Vagina (tissue), 2 donors: ENCODE data around the gene MXRA7. TPM values are rescaled to one million over a fixed set of nuclear protein-coding genes. Genes with fewer than 3 reads are reported as not detected.

Experiments used
- DNase-seq, 2 donors: peaks; one replicate each; pipeline ENCODE4 v3.0.0-alpha.2; 2017; ENCODE audit errors: extremely low spot score in 2 of 2
- H3K27ac ChIP-seq: fragments of 200-600 bp; sonication (generic); one replicate; pipeline ENCODE4 v1.5.1; 2019
- H3K27me3 ChIP-seq: fragments of 200-600 bp; sonication (generic); one replicate; pipeline ENCODE4 v1.5.1; 2019
- H3K36me3 ChIP-seq, 2 donors: fragments of 200-600 bp; sonication (generic); one replicate each; pipeline ENCODE4 v1.5.1; 2017 to 2019
- H3K4me1 ChIP-seq: fragments of 200-600 bp; sonication (generic); one replicate; pipeline ENCODE4 v1.5.1; 2019
- H3K4me3 ChIP-seq, 2 donors: fragments of 200-600 bp; sonication (generic); 1 replicate in 1 of 2; 2 replicates in 1 of 2; pipeline ENCODE4 v1.5.1; 2016 to 2019
- H3K9me3 ChIP-seq: fragments of 200-600 bp; sonication (generic); one replicate; pipeline ENCODE4 v1.5.1; 2019
- POLR2A ChIP-seq, 2 donors: fragments of 450-650 bp; IDR thresholded peaks; one replicate each; pipeline ENCODE4 v1.6.1; 2017; ENCODE audit warnings: antibody characterized with exemption in 2 of 2, mild to moderate bottlenecking in 2 of 2, moderate library complexity in 2 of 2
- POLR2AphosphoS5 ChIP-seq, 2 donors: sonication (generic); formaldehyde crosslinking; IDR thresholded peaks; one replicate each; pipeline ENCODE4 v1.9.0; 2017; ENCODE audit warnings: antibody characterized with exemption in 2 of 2, mild to moderate bottlenecking in 2 of 2, low read depth in 1 of 2; ENCODE audit not compliant: insufficient read depth in 1 of 2
- intact Hi-C: fragments of 100-400 bp; cut with DNase I; formaldehyde crosslinking; loops from one replicate; pipeline ENCODE4 v1.15.1; 2023
- total RNA-seq: library from RNA; depleted of rRNA; stranded (reverse); fragments of >200 nt; gene quantifications from one replicate; pipeline ENCODE4 v1.2.3, GENCODE V29; 2016
- TF ChIP-seq, protein P1 (sequence below), 3 experiments: fragments of 450-650 bp in 2 of 3; fragments of 200-600 bp in 1 of 3; sonication (generic) in 1 of 3; IDR thresholded peaks; one replicate each; pipeline ENCODE4 v1.5.1; 2017 to 2019; ENCODE audit warnings: antibody characterized with exemption in 3 of 3, mild to moderate bottlenecking in 2 of 3, moderate library complexity in 2 of 3

MXRA7 gene
- total RNA-seq, 1 donor from 2014 or later, result 114 TPM

DNA sequence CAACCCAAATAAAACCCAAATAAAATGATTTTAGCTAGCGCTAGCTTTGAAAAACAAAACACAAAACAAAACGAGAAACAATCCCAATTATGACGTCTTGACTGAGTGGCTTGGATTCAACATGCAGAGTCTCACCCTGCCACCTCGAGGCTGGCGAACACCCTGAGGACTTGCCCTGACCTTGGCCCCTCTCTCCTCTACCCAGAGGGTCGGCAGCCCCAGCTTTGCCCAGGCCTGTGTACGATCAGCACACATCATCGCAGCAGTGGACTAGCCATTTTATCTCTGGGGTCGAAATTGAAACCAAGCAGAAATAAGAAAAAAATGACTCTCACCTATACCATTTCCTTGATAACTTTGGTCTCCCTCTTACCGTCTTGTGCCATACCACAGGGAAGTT is 10.7 kb upstream of the MXRA7 start:
- TF ChIP-seq POLR2AphosphoS5 (IDR thresholded peaks at IDR 0.05; ENCODE audit: insufficient read depth in 1 of 2, low read depth in 1 of 2) (no peak), POLR2A (IDR thresholded peaks at IDR 0.05) (no peak)
- TF ChIP-seq, protein P1, sequence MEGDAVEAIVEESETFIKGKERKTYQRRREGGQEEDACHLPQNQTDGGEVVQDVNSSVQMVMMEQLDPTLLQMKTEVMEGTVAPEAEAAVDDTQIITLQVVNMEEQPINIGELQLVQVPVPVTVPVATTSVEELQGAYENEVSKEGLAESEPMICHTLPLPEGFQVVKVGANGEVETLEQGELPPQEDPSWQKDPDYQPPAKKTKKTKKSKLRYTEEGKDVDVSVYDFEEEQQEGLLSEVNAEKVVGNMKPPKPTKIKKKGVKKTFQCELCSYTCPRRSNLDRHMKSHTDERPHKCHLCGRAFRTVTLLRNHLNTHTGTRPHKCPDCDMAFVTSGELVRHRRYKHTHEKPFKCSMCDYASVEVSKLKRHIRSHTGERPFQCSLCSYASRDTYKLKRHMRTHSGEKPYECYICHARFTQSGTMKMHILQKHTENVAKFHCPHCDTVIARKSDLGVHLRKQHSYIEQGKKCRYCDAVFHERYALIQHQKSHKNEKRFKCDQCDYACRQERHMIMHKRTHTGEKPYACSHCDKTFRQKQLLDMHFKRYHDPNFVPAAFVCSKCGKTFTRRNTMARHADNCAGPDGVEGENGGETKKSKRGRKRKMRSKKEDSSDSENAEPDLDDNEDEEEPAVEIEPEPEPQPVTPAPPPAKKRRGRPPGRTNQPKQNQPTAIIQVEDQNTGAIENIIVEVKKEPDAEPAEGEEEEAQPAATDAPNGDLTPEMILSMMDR (IDR thresholded peaks at IDR 0.05), result no peak
- intact Hi-C loops, result no loop called here
- Histone ChIP-seq H3K9me3 (no peaks in the 10 kb centered on the region), H3K4me3 (no peak overlapping the region), H3K4me1 (peaks cover 29% of the 10 kb centered on the region), H3K27me3 (no peaks in the 10 kb centered on the region), H3K27ac (no peak overlapping the region), H3K36me3 (peaks cover 0 to 79% of the 10 kb centered on the region in 2 donors)
- DNase-seq, result no peak

DNA sequence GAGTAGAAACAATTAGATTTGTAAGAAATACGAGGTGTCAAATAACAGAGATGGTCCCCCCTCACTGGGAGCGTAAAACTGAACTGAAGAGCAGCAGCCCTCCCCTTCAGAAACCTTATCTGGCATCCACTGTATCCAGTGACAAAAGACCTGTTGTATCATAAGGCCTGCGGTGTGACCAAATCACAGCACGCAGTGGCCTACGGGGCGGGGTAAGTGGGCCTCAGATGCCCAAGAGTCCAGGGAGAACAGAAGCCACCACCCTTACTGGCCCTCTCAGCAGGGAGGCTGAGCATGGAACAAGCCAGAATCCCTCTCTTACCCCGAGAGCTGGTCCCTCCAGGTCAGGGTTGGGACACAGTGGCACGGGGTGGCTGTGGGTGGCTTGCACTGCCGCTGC is 10.2 kb upstream of the MXRA7 start:
- no peak for DNase-seq
- peaks cover 0 to 84% of the 10 kb centered on the region in 2 donors for H3K36me3 ChIP-seq
- intact Hi-C loops, result no loop called here
- H3K27me3 ChIP-seq, result no peaks in the 10 kb centered on the region
- no peak overlapping the region for H3K4me3 ChIP-seq
- no peaks in the 10 kb centered on the region for H3K9me3 ChIP-seq
- TF ChIP-seq POLR2A (IDR thresholded peaks at IDR 0.05) (no peak), POLR2AphosphoS5 (IDR thresholded peaks at IDR 0.05; ENCODE audit: insufficient read depth in 1 of 2, low read depth in 1 of 2) (no peak)
- TF ChIP-seq, protein P1 (IDR thresholded peaks at IDR 0.05), result no peak
- peaks cover 29% of the 10 kb centered on the region for H3K4me1 ChIP-seq
- no peak overlapping the region for H3K27ac ChIP-seq

DNA sequence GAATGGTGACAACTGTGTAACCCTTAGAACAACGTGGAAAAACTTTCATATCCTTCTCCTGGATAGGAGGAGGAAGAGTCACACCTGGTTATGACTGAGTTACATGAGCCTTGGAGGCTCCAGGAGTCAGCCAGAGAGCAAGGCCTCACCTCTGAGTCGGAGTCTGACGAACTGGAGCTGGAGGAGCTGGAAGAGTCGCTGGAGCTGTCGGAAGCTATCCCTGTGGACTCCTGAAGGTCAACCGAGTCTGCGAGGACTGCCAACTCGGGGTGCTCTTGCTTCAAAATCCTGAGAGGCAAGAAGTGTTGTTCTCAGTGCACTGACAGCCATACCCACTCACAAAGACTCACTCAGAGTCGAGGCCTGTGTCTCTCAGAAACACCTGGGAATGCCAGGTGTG is 9.4 kb upstream of the MXRA7 start:
- no peak for TF ChIP-seq POLR2A (IDR thresholded peaks at IDR 0.05)
- TF ChIP-seq, protein P1 (IDR thresholded peaks at IDR 0.05), result no peak
- no peak for TF ChIP-seq POLR2AphosphoS5 (IDR thresholded peaks at IDR 0.05; ENCODE audit: insufficient read depth in 1 of 2, low read depth in 1 of 2)
- intact Hi-C loops, result no loop called here
- DNase-seq, result no peak
- Histone ChIP-seq H3K4me3 (no peak overlapping the region), H3K4me1 (peaks cover 25% of the 10 kb centered on the region), H3K9me3 (no peaks in the 10 kb centered on the region), H3K27me3 (no peaks in the 10 kb centered on the region), H3K36me3 (peaks cover 0 to 92% of the 10 kb centered on the region in 2 donors), H3K27ac (no peak overlapping the region)

DNA sequence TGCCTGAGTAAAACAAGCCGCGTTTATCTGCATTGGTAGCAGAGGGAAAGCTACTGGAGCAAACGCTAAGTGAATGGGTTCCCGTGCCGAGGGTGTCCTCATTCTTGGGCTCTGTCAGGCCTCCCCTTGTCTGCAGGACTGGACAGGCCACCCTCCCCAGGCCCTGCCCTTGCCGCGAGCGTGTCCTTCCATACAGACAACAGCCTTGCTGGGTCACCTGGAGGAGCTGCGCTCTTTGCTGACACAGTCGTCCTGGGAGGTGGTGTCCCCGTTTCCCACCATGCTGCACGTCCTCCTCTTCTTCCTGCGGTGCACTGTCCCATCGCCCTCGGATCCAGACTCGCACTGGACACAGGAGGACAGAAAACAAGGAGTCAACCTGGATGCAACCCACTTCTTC is 7.8 kb upstream of the MXRA7 start:
- Histone ChIP-seq H3K27me3 (no peaks in the 10 kb centered on the region), H3K4me1 (peaks cover 17% of the 10 kb centered on the region), H3K27ac (no peak overlapping the region), H3K36me3 (peaks cover 0 to 77% of the 10 kb centered on the region in 2 donors), H3K9me3 (no peaks in the 10 kb centered on the region), H3K4me3 (no peak overlapping the region)
- TF ChIP-seq POLR2A (IDR thresholded peaks at IDR 0.05) (no peak), POLR2AphosphoS5 (IDR thresholded peaks at IDR 0.05; ENCODE audit: insufficient read depth in 1 of 2, low read depth in 1 of 2) (no peak)
- TF ChIP-seq, protein P1 (IDR thresholded peaks at IDR 0.05), result no peak
- intact Hi-C loops, result loop anchor here (10.0 kb wide), 1 partner anchor 184 kb away; the partner anchor contains the start of gene CYGB
- no peak for DNase-seq

DNA sequence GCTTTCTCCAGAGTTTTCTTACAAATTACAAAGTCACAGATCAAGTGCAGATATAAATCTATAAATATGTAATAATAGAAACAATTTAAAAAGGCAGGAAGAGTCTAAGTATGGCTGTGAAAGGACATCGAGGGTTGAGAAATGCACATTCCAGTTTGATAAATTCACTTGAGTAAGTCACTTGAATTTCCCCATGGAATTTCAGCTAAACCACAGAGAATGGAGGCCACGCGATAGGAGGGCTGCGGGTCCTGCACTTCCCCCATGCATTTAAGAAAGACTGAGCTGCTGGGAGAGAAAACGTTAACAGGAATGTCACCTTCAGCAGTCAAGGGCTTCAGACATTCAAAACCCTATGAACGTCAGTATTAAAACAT is 6.1 kb upstream of the MXRA7 start:
- H3K36me3 ChIP-seq, result peaks cover 0 to 64% of the 10 kb centered on the region in 2 donors
- H3K27me3 ChIP-seq, result no peaks in the 10 kb centered on the region
- intact Hi-C loops, result loop anchor here (10.0 kb wide), 1 partner anchor 182 kb away; the partner anchor contains the start of gene CYGB
- no peak overlapping the region for H3K4me3 ChIP-seq
- H3K27ac ChIP-seq, result no peak overlapping the region
- no peak for TF ChIP-seq POLR2A (IDR thresholded peaks at IDR 0.05)
- TF ChIP-seq, protein P1 (IDR thresholded peaks at IDR 0.05), result no peak
- no peak for TF ChIP-seq POLR2AphosphoS5 (IDR thresholded peaks at IDR 0.05; ENCODE audit: insufficient read depth in 1 of 2, low read depth in 1 of 2)
- peaks cover 14% of the 10 kb centered on the region for H3K4me1 ChIP-seq
- no peaks in the 10 kb centered on the region for H3K9me3 ChIP-seq
- DNase-seq, result no peak
